CD8-positive, alpha-beta memory T cell (primary cell): ENCODE data around the gene ANKRD29. TPM values are rescaled to one million over a fixed set of nuclear protein-coding genes. Genes with fewer than 3 reads are reported as not detected.

Source experiments
- CTCF ChIA-PET: fragments of 350-600 bp; sonication (Branson Sonifier 250); formaldehyde crosslinking; loops from one replicate; lab custom pipeline; 2021; ENCODE audit warnings: antibody characterized with exemption; lab: Charles Lee
- POLR2A ChIA-PET: fragments of 350-600 bp; sonication (Branson Sonifier 250); formaldehyde crosslinking; loops from one replicate; lab custom pipeline; 2021; ENCODE audit warnings: antibody characterized with exemption; lab: Charles Lee
- DNase-seq, 5 donors: peaks; one replicate each; pipeline versions ENCODE4 v3.0.0 to v3.0.0-alpha.2; 2020 to 2022; ENCODE audit warnings: mixed read lengths in 1 of 5
- H3K27ac ChIP-seq: one replicate; pipeline ENCODE4 v1.7.0; 2013; ENCODE audit warnings: low read depth, mild to moderate bottlenecking, low read length, moderate library complexity
- H3K27me3 ChIP-seq: 2 replicates; pipeline ENCODE4 v1.7.0; 2013; ENCODE audit warnings: low read length, mild to moderate bottlenecking; ENCODE audit not compliant: insufficient read depth, poor library complexity, severe bottlenecking
- H3K36me3 ChIP-seq: 2 replicates; pipeline ENCODE4 v1.7.0; 2013; ENCODE audit warnings: mild to moderate bottlenecking, low read length, moderate library complexity; ENCODE audit not compliant: insufficient read depth
- H3K4me1 ChIP-seq: 2 replicates; pipeline ENCODE4 v1.7.0; 2013; ENCODE audit warnings: mild to moderate bottlenecking, low read length, moderate library complexity; ENCODE audit not compliant: insufficient read depth
- H3K4me3 ChIP-seq: 2 replicates; pipeline ENCODE4 v1.7.0; 2013; ENCODE audit warnings: mild to moderate bottlenecking, low read length
- H3K9me3 ChIP-seq: 2 replicates; pipeline ENCODE4 v1.7.0; 2013; ENCODE audit warnings: mild to moderate bottlenecking, low read length
- H3K27ac Mint-ChIP-seq, 8 donors: one replicate each; pipeline ENCODE4 v1.8.0; 2020 to 2021; ENCODE audit warnings: mixed read lengths in 8 of 8, mild to moderate bottlenecking in 6 of 8, inconsistent platforms in 3 of 8, moderate library complexity in 3 of 8
- H3K27me3 Mint-ChIP-seq, 2 donors: one replicate each; pipeline ENCODE4 v1.8.0; 2020 to 2021; ENCODE audit warnings: mixed read lengths in 2 of 2, mild to moderate bottlenecking in 1 of 2, moderate library complexity in 1 of 2
- H3K36me3 Mint-ChIP-seq, 3 donors: one replicate each; pipeline ENCODE4 v1.8.0; 2020 to 2021; ENCODE audit warnings: mixed read lengths in 3 of 3, inconsistent platforms in 1 of 3, mild to moderate bottlenecking in 1 of 3
- H3K4me1 Mint-ChIP-seq, 3 donors: one replicate each; pipeline ENCODE4 v1.8.0; 2020 to 2021; ENCODE audit warnings: mixed read lengths in 3 of 3, inconsistent platforms in 1 of 3, mild to moderate bottlenecking in 1 of 3
- H3K4me3 Mint-ChIP-seq, 7 donors: one replicate each; pipeline ENCODE4 v1.8.0; 2020 to 2021; ENCODE audit warnings: mixed read lengths in 7 of 7, mild to moderate bottlenecking in 6 of 7, moderate library complexity in 4 of 7, inconsistent platforms in 2 of 7
- H3K9me3 Mint-ChIP-seq, 5 donors: one replicate each; pipeline ENCODE4 v1.8.0; 2020 to 2022; ENCODE audit warnings: mixed read lengths in 5 of 5, mild to moderate bottlenecking in 3 of 5, moderate library complexity in 2 of 5, inconsistent platforms in 1 of 5
- polyA plus RNA-seq: library from polyadenylated mRNA; unstranded; fragments of 300-500 nt; fragmentation: Illumina TruSeq; gene quantifications from one replicate; pipeline ENCODE4 v1.2.3, GENCODE V29; 2021
- total RNA-seq, 2 experiments: library from RNA; stranded (reverse); gene quantifications; one replicate each; pipeline ENCODE4 v1.2.3, GENCODE V29; 2021

The ANKRD29 gene
- total and polyA plus RNA-seq, 3 experiments from 2014 or later, result not detected

DNA sequence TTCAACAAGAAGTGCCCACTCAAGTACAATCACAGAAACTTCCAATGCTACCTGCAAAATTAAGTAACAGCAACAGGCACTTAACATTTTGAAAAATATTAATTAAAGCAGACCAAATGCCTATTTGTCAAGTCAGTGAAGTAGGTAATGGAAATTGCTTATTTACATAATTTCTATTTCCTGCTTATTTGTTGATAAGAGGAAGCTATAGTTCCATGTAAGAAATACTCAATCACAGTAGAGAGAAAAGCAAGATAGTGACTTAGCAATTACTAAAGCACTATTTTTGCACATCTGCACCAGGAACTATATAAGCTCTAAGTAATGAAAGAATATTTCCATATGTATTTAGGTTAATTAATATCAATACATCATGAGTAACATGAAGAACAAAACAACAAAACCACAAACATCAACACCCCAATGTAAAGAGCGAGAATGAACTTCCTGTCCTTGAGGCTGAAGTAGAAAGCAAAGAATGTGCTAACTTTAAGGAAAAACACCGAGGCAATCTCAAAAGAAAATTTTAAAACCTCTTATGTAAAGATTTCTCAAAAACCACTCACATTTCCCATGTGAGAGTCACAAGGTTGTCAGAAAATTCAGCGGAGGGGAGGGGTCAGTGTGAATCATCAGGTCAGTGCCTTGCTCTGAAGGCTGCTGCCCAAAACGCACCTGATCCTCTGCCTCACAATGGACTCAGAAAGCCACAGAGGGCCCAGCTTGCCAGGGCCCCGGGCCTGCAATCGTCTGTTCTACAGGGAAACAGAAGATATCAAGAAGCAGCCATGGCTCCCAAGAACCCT is 88.9 kb downstream of the ANKRD29 start:
- H3K4me3 Mint-ChIP-seq, result peak overlapping the region; percentile 35 to 86 (median 64)
- H3K4me1 Mint-ChIP-seq, result peaks cover 62 to 76% (median 73%) of the 10 kb centered on the region in 3 donors
- ChIA-PET CTCF (interaction anchor here (1.0 to 1.8 kb wide), 2 partner anchors 13 to 57 kb away, joined by 4 to 6 read pairs; no protein-coding TSS in a partner anchor), POLR2A (interaction anchor here (0.7 to 1.2 kb wide), 2 partner anchors 12 to 33 kb away, joined by 3 to 4 read pairs; no protein-coding TSS in a partner anchor)
- peak overlapping the region; percentile 62 for H3K27ac ChIP-seq
- H3K36me3 Mint-ChIP-seq, result peaks cover 7 to 67% (median 23%) of the 10 kb centered on the region in 3 donors
- peak overlapping the region; percentile 74 to 97 (median 82) for H3K27ac Mint-ChIP-seq
- H3K27me3 ChIP-seq, result no peaks in the 10 kb centered on the region
- H3K36me3 ChIP-seq, result peaks cover 20% of the 10 kb centered on the region
- H3K4me3 ChIP-seq, result peak overlapping the region; percentile 22
- H3K4me1 ChIP-seq, result peaks cover 49% of the 10 kb centered on the region
- no peaks in the 10 kb centered on the region for H3K27me3 Mint-ChIP-seq
- DNase-seq, result peak in 3 of 5 donors; percentile 15 to 53 (median 27)
- H3K9me3 Mint-ChIP-seq, result no peaks in the 10 kb centered on the region
- H3K9me3 ChIP-seq, result no peaks in the 10 kb centered on the region

DNA sequence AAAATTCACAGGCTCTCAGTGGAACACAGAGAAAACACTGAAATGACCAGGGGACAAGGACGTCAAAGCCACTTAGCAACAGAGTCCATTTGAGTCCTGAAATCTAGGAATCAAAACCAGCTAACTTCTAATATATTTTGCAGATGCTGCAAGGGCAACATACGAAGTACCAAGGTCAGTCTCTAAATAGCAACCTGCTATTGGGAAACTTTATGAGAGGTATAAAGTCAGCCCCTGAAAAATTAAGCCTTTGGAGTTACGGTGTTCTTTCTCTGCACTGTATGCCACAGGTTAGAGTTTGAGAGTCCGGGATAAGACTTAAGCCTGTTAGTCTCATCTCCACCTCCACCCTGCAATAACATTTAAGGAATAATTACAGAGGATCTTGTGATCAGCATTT is 89.7 kb downstream of the ANKRD29 start:
- Histone ChIP-seq H3K27me3 (no peaks in the 10 kb centered on the region), H3K27ac (no peak overlapping the region), H3K4me1 (peaks cover 49% of the 10 kb centered on the region), H3K36me3 (peaks cover 24% of the 10 kb centered on the region), H3K4me3 (no peak overlapping the region), H3K9me3 (no peaks in the 10 kb centered on the region)
- H3K27ac Mint-ChIP-seq, result peak overlapping the region; percentile 50 to 97 (median 81)
- H3K4me1 Mint-ChIP-seq, result peaks cover 57 to 69% (median 68%) of the 10 kb centered on the region in 3 donors
- ChIA-PET POLR2A (interaction anchor here (0.7 kb wide), 1 partner anchor 32 kb away, joined by 3 read pairs; no protein-coding TSS in a partner anchor), CTCF (interaction anchor here (1.8 kb wide), 1 partner anchor 14 kb away, joined by 6 read pairs; no protein-coding TSS in a partner anchor)
- no peaks in the 10 kb centered on the region for H3K9me3 Mint-ChIP-seq
- H3K36me3 Mint-ChIP-seq, result peaks cover 12 to 69% (median 21%) of the 10 kb centered on the region in 3 donors
- H3K4me3 Mint-ChIP-seq, result peak overlapping the region in 5 of 7 donors; percentile 62 to 74 (median 67)
- DNase-seq, result no peak
- no peaks in the 10 kb centered on the region for H3K27me3 Mint-ChIP-seq

DNA sequence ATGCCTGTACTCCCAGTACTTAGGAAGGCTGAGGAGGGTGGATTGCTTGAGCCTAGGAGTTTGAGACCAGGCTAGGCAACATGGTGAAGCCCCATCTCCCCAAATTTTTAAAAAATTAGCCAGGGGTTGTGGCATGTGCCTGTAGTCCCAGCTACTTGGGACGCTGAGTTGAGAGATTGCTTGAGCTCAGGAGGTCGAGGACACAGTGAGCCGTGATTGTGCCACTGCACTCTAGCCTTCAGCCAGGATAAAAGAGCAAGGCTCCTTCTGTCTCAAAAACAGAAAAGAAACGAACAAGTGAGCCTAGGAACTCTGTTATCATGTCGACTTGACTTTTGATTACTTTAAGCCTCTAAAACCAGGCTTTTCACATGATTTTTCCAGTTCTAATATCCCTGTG is 90.1 kb downstream of the ANKRD29 start:
- H3K27ac ChIP-seq, result no peak overlapping the region
- H3K27me3 Mint-ChIP-seq, result no peaks in the 10 kb centered on the region
- H3K4me3 Mint-ChIP-seq, result peak overlapping the region in 5 of 7 donors; percentile 12 to 74 (median 36)
- CTCF ChIA-PET, result interaction anchor here (1.8 to 2.8 kb wide), 2 partner anchors 15 to 56 kb away, joined by 6 to 19 read pairs; no protein-coding TSS in a partner anchor
- POLR2A ChIA-PET, result no interaction called here
- peaks cover 57 to 69% (median 67%) of the 10 kb centered on the region in 3 donors for H3K4me1 Mint-ChIP-seq
- H3K36me3 Mint-ChIP-seq, result peaks cover 13 to 71% (median 21%) of the 10 kb centered on the region in 3 donors
- DNase-seq, result no peak
- H3K4me3 ChIP-seq, result no peak overlapping the region
- peak overlapping the region; percentile 50 to 97 (median 84) for H3K27ac Mint-ChIP-seq
- H3K9me3 Mint-ChIP-seq, result no peaks in the 10 kb centered on the region
- peaks cover 26% of the 10 kb centered on the region for H3K36me3 ChIP-seq
- no peaks in the 10 kb centered on the region for H3K27me3 ChIP-seq
- no peaks in the 10 kb centered on the region for H3K9me3 ChIP-seq
- peaks cover 49% of the 10 kb centered on the region for H3K4me1 ChIP-seq

DNA sequence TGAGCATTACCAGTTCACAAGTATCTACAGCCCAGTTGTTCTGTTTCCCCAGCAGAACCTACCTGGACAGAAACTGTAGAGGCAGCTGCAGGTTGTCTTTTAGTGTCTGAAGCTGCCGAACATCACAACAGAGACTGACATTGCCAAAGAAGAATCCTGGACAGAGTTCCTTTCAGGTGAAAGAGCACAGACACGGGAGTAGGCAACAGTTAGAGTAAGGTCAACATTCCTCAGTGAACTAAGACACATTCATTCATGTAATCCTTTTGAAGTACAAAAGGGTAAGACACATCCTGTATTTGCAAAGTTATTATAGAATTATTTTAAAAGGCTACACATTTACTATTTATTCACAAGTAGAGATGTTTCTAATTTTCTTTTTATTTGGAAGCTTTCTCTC is 90.7 kb downstream of the ANKRD29 start:
- Histone ChIP-seq H3K4me1 (peaks cover 49% of the 10 kb centered on the region), H3K27ac (no peak overlapping the region), H3K27me3 (no peaks in the 10 kb centered on the region), H3K4me3 (no peak overlapping the region), H3K9me3 (no peaks in the 10 kb centered on the region), H3K36me3 (peaks cover 32% of the 10 kb centered on the region)
- peak overlapping the region; percentile 39 to 97 (median 84) for H3K27ac Mint-ChIP-seq
- ChIA-PET POLR2A (no interaction called here), CTCF (interaction anchor here (0.8 to 2.8 kb wide), 3 partner anchors 12 to 56 kb away, joined by 3 to 19 read pairs (median 3); no protein-coding TSS in a partner anchor)
- peaks cover 57 to 69% (median 67%) of the 10 kb centered on the region in 3 donors for H3K4me1 Mint-ChIP-seq
- peak overlapping the region; percentile 7 to 60 (median 36) for H3K4me3 Mint-ChIP-seq
- no peaks in the 10 kb centered on the region for H3K27me3 Mint-ChIP-seq
- DNase-seq, result no peak
- H3K9me3 Mint-ChIP-seq, result no peaks in the 10 kb centered on the region
- peaks cover 17 to 76% (median 25%) of the 10 kb centered on the region in 3 donors for H3K36me3 Mint-ChIP-seq

DNA sequence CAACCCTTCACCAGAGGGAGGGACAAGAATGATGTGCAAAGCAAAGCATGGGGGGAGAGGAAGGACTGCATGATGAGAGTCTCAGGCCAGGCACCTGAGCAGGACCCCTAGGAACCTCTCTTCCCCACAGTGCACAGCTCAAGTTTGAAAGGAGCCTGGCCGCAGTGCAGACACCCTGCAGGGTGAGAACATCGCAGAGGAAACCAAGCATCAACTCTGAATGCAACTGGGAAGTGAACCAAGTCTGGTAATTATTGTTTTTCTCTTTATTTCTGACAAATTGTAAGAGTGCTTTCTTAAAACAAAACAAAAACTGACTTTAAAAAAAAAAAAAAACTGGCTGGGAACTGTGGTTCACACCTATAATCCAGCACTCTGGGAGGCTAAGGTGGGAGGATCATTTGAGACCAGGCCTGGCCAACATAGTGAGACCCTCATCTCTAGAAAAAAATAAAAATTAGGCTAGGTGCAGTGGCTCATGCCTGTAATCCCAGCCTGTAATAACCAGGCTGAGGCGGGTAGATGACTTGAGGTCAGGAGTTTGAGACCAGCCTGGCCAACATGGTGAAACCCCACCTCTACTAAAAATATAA is 91.7 kb downstream of the ANKRD29 start:
- no peaks in the 10 kb centered on the region for H3K27me3 ChIP-seq
- Mint-ChIP-seq H3K4me3 (peak overlapping the region; percentile 14 to 81 (median 59)), H3K27me3 (no peaks in the 10 kb centered on the region), H3K27ac (peak overlapping the region; percentile 83 to 97 (median 89)), H3K9me3 (no peaks in the 10 kb centered on the region), H3K4me1 (peaks cover 52 to 69% (median 63%) of the 10 kb centered on the region in 3 donors), H3K36me3 (peaks cover 17 to 76% (median 26%) of the 10 kb centered on the region in 3 donors)
- no peak overlapping the region for H3K4me3 ChIP-seq
- peak in 2 of 5 donors; percentile 14 to 39 for DNase-seq
- no peak overlapping the region for H3K27ac ChIP-seq
- H3K9me3 ChIP-seq, result no peaks in the 10 kb centered on the region
- H3K36me3 ChIP-seq, result peaks cover 39% of the 10 kb centered on the region
- peaks cover 49% of the 10 kb centered on the region for H3K4me1 ChIP-seq
- ChIA-PET CTCF (interaction anchor here (0.8 to 2.8 kb wide), 3 partner anchors 13 to 55 kb away, joined by 3 to 19 read pairs (median 3); no protein-coding TSS in a partner anchor), POLR2A (interaction anchor here (0.7 kb wide), 1 partner anchor 578 kb away, joined by 3 read pairs; no protein-coding TSS in a partner anchor)

DNA sequence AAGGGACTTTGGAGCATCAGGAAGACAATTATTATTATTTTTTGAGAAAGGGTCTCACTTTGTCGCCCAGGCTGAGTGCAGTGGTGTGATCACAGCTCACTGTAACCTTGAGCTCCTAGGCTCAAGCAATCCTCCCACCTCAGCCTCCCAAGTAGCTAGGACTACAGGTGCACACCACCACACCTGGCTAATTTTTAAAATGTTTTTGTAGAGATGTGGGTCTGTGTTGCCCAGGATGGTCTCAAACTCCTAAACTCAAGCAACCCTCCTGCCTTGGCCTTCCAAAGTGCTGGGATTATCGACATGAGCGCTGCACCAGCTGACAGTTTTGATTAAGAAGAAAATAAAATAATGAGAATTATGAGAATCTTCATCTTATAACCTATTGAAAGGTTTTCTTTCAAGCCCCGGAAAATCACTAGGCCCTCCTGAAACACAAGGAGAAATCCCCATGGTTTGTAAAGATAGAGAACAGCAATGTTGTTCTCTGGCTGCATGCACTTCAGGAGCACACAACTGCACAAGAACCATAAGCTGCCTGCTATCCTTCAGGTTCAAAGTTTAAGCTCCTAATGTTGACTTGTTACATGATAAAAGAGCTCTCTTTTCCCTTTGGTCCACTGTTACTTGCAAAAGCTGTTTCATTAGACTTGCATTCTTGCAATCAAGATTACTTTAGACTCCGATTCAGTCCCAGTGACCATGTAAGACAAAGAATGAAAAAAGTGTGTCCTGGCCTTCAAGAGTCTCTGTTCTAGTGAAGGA is 93.2 kb downstream of the ANKRD29 start:
- Mint-ChIP-seq H3K9me3 (no peaks in the 10 kb centered on the region), H3K27me3 (no peaks in the 10 kb centered on the region), H3K4me1 (peaks cover 51 to 68% (median 64%) of the 10 kb centered on the region in 3 donors), H3K27ac (peak overlapping the region in 7 of 8 donors; percentile 29 to 97 (median 90)), H3K36me3 (peaks cover 21 to 78% (median 24%) of the 10 kb centered on the region in 3 donors), H3K4me3 (no peak overlapping the region)
- Histone ChIP-seq H3K4me1 (peaks cover 35% of the 10 kb centered on the region), H3K36me3 (peaks cover 39% of the 10 kb centered on the region), H3K9me3 (no peaks in the 10 kb centered on the region), H3K27ac (no peak overlapping the region), H3K4me3 (no peak overlapping the region), H3K27me3 (no peaks in the 10 kb centered on the region)
- no peak for DNase-seq
- CTCF ChIA-PET, result interaction anchor here (2.8 kb wide), 1 partner anchor 53 kb away, joined by 19 read pairs; no protein-coding TSS in a partner anchor
- POLR2A ChIA-PET, result no interaction called here
